ENCODE results near the gene ATG4B.

The ATG4B gene

DNA sequence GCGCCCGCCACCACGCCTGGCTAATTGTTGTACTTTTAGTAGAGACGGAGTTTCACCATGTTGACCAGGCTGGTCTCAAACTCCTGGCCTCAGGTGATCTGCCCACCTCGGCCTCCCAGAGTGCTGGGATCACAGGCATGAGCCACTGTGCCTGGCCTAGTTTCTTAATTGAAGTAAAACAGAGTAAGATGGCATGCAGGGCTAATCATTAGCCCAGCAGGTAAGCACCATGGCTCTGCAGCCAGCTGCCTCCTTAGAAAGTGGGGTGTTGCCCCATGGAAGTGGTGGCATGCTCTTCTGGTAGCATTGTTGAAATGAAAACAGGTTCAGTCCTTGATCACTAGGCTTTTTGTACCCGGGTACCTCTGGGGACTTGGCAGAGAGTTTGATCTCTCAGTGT, 12.4 kb downstream of the ATG4B start:
- TF ChIP-seq, protein P1, sequence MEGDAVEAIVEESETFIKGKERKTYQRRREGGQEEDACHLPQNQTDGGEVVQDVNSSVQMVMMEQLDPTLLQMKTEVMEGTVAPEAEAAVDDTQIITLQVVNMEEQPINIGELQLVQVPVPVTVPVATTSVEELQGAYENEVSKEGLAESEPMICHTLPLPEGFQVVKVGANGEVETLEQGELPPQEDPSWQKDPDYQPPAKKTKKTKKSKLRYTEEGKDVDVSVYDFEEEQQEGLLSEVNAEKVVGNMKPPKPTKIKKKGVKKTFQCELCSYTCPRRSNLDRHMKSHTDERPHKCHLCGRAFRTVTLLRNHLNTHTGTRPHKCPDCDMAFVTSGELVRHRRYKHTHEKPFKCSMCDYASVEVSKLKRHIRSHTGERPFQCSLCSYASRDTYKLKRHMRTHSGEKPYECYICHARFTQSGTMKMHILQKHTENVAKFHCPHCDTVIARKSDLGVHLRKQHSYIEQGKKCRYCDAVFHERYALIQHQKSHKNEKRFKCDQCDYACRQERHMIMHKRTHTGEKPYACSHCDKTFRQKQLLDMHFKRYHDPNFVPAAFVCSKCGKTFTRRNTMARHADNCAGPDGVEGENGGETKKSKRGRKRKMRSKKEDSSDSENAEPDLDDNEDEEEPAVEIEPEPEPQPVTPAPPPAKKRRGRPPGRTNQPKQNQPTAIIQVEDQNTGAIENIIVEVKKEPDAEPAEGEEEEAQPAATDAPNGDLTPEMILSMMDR (conservative IDR thresholded peaks at IDR 0.05; ENCODE audit: control insufficient read depth, insufficient read depth, low read depth, low read length) = no peak
- DNase-seq (ENCODE audit: low read depth) = no peak
- no peak overlapping the region for H3K4me3 ChIP-seq (ENCODE audit: control insufficient read depth, low read depth, low read length)

- DNase-seq (ENCODE audit: low read depth) = no peak
- no peak overlapping the region for H3K4me3 ChIP-seq (ENCODE audit: control insufficient read depth, low read depth, low read length)
- TF ChIP-seq, protein P1 (conservative IDR thresholded peaks at IDR 0.05; ENCODE audit: control insufficient read depth, insufficient read depth, low read depth, low read length) = no peak
Measured at GRCh38 chr2:241652142-241652541, 14.6 kb downstream of the ATG4B start.

DNA sequence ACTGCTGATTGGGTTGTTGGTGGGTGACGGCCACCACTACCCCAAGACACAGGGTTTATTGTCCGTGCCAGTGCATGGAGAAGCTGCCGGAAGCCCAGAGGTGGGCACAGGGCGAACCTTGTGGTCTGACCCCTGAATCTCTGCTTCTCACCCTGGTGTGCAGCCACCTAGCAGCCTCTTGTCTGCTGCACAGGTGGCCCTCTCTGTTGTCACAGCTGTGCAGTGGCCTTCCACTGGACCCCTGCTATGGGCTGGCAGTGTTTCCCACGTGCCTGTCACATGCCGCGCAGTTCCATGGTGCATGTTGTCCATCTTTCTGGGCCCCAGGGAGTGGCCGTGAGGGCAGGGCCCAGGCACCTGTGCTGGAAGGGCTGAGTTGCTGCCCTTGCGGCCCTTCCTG, 15.2 kb downstream of the ATG4B start:
- TF ChIP-seq, protein P1 (conservative IDR thresholded peaks at IDR 0.05; ENCODE audit: control insufficient read depth, insufficient read depth, low read depth, low read length) = no peak
- DNase-seq (ENCODE audit: low read depth) = no peak
- no peak overlapping the region for H3K4me3 ChIP-seq (ENCODE audit: control insufficient read depth, low read depth, low read length)

- H3K4me3 ChIP-seq (ENCODE audit: control insufficient read depth, low read depth, low read length) = no peak overlapping the region
- TF ChIP-seq, protein P1 (conservative IDR thresholded peaks at IDR 0.05; ENCODE audit: control insufficient read depth, insufficient read depth, low read depth, low read length) = no peak
- no peak for DNase-seq (ENCODE audit: low read depth)
Measured at GRCh38 chr2:241653210-241653750, 15.8 kb downstream of the ATG4B start.

DNA sequence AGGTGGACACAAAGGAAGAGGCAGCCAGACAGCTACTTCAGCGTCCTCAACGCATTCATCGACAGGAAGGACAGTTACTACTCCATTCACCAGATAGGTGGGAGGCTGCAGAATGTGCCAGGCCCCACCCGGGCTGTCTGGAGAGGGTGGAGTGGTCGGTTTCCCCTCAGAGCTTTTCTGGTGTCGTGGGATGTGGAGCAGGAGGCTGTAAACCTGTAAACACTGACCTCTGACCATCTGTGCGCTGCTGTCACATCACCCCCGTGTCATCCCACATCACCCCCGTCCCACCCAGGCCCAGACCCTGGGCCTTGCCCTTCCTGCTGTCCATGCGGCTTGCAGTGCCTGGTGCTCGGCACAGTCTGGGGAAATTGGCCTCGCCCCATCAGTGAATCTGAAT, 17.1 kb downstream of the ATG4B start:
- DNase-seq (ENCODE audit: low read depth) = no peak
- H3K4me3 ChIP-seq (ENCODE audit: control insufficient read depth, low read depth, low read length) = no peak overlapping the region
- TF ChIP-seq, protein P1 (conservative IDR thresholded peaks at IDR 0.05; ENCODE audit: control insufficient read depth, insufficient read depth, low read depth, low read length) = no peak

- no peak overlapping the region for H3K4me3 ChIP-seq (ENCODE audit: control insufficient read depth, low read depth, low read length)
- TF ChIP-seq, protein P1 (conservative IDR thresholded peaks at IDR 0.05; ENCODE audit: control insufficient read depth, insufficient read depth, low read depth, low read length) = no peak
- no peak for DNase-seq (ENCODE audit: low read depth)
Measured at GRCh38 chr2:241655516-241656189, 18.2 kb downstream of the ATG4B start.
